ENCODE measurements around the gene STAT5B.

Gene STAT5B

DNA sequence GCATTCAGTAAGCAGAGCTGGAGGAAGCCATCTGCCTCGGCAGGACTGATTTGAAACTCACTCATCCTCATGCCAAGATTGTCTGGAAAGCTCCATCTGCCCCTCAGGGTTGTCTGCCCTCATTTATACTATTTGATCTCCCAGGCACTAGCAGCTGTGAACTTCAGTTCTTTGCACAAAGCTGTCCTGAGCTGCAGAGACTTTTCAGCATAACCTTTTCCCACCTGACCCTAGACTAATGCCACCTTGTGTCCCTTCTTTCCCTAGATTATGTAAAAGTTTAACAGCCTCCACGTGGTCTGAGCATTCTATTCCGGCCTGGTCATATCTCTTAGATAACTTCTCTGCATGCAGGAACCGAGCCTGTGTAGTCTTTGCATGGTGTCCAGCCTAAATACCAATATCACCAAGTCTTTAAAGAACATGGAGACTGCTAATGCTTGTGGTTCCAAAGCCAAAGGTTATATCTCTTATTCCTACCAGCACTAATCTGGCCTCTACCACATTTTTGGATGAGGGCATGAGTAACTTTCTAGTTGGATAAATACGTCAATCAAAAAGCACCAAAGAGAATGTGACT is 41.2 kb upstream of the STAT5B start:
- H3K4me3 ChIP-seq (replicated peaks; ENCODE audit: low read depth, low read length), result no peak overlapping the region
- DNase-seq (ENCODE audit: extremely low read depth, insufficient read length), result no peak
- H3K36me3 ChIP-seq (ENCODE audit: control insufficient read depth, insufficient read depth, low read length), result peaks cover 14% of the 10 kb centered on the region
- no peaks in the 10 kb centered on the region for H3K27me3 ChIP-seq (replicated peaks; ENCODE audit: control insufficient read depth, insufficient read depth, low read length)
- TF ChIP-seq, protein P1, sequence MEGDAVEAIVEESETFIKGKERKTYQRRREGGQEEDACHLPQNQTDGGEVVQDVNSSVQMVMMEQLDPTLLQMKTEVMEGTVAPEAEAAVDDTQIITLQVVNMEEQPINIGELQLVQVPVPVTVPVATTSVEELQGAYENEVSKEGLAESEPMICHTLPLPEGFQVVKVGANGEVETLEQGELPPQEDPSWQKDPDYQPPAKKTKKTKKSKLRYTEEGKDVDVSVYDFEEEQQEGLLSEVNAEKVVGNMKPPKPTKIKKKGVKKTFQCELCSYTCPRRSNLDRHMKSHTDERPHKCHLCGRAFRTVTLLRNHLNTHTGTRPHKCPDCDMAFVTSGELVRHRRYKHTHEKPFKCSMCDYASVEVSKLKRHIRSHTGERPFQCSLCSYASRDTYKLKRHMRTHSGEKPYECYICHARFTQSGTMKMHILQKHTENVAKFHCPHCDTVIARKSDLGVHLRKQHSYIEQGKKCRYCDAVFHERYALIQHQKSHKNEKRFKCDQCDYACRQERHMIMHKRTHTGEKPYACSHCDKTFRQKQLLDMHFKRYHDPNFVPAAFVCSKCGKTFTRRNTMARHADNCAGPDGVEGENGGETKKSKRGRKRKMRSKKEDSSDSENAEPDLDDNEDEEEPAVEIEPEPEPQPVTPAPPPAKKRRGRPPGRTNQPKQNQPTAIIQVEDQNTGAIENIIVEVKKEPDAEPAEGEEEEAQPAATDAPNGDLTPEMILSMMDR (IDR thresholded peaks at IDR 0.05; ENCODE audit: insufficient read depth, low read length, poor library complexity, severe bottlenecking), result no peak

- peaks cover 12% of the 10 kb centered on the region for H3K36me3 ChIP-seq (ENCODE audit: control insufficient read depth, insufficient read depth, low read length)
- TF ChIP-seq, protein P1 (IDR thresholded peaks at IDR 0.05; ENCODE audit: insufficient read depth, low read length, poor library complexity, severe bottlenecking), result no peak
Observed at GRCh38 chr17:42316755-42317154, 40.6 kb upstream of the STAT5B start.

GRCh38 chr17:42315402-42316156 is 39.4 kb upstream of the STAT5B start:
- Histone ChIP-seq H3K27me3 (replicated peaks; ENCODE audit: control insufficient read depth, insufficient read depth, low read length) (no peaks in the 10 kb centered on the region), H3K4me3 (replicated peaks; ENCODE audit: low read depth, low read length) (no peak overlapping the region), H3K36me3 (ENCODE audit: control insufficient read depth, insufficient read depth, low read length) (peaks cover 13% of the 10 kb centered on the region)
- TF ChIP-seq, protein P1 (IDR thresholded peaks at IDR 0.05; ENCODE audit: insufficient read depth, low read length, poor library complexity, severe bottlenecking), result no peak
- DNase-seq (ENCODE audit: extremely low read depth, insufficient read length), result peak; percentile 37

More at GRCh38 chr17:42316755-42317154, 40.6 kb upstream of the STAT5B start:
- Histone ChIP-seq H3K4me3 (replicated peaks; ENCODE audit: low read depth, low read length) (no peak overlapping the region), H3K27me3 (replicated peaks; ENCODE audit: control insufficient read depth, insufficient read depth, low read length) (no peaks in the 10 kb centered on the region)
- DNase-seq (ENCODE audit: extremely low read depth, insufficient read length), result no peak

- no peaks in the 10 kb centered on the region for H3K27me3 ChIP-seq (replicated peaks; ENCODE audit: control insufficient read depth, insufficient read depth, low read length)
Observed at GRCh38 chr17:42313773-42314566, 37.8 kb upstream of the STAT5B start.

DNA sequence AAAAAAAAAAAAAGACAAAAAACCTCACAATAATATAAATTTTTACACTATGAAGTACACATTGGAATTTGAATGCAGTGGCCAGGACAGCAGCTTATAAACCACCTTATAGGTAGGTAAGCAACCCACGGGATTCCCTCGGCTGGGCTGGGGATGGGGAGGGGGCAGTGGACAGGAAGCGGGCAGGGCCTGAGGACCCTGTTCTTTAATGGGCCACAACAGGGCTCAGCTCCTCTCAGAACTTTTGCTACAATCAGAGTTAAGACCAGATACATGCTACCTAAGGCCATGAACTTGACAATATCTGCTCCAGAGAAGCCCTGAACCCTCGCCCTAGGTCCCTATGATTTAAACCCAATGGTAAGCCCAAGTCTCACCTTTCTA is 37.2 kb upstream of the STAT5B start:
- Histone ChIP-seq H3K4me3 (replicated peaks; ENCODE audit: low read depth, low read length) (no peak overlapping the region), H3K27me3 (replicated peaks; ENCODE audit: control insufficient read depth, insufficient read depth, low read length) (no peaks in the 10 kb centered on the region), H3K36me3 (ENCODE audit: control insufficient read depth, insufficient read depth, low read length) (peaks cover 24% of the 10 kb centered on the region)
- TF ChIP-seq, protein P1 (IDR thresholded peaks at IDR 0.05; ENCODE audit: insufficient read depth, low read length, poor library complexity, severe bottlenecking), result no peak
- no peak for DNase-seq (ENCODE audit: extremely low read depth, insufficient read length)

More at GRCh38 chr17:42313773-42314566, 37.8 kb upstream of the STAT5B start:
- no peak for DNase-seq (ENCODE audit: extremely low read depth, insufficient read length)
- Histone ChIP-seq H3K36me3 (ENCODE audit: control insufficient read depth, insufficient read depth, low read length) (peaks cover 21% of the 10 kb centered on the region), H3K4me3 (replicated peaks; ENCODE audit: low read depth, low read length) (no peak overlapping the region)
- TF ChIP-seq, protein P1 (IDR thresholded peaks at IDR 0.05; ENCODE audit: insufficient read depth, low read length, poor library complexity, severe bottlenecking), result no peak

All from GM06990 (cell line).